Esophagus muscularis mucosa (tissue), 4 donors: Measurements from ENCODE around the gene CDK17. TPM values are rescaled to one million over a fixed set of nuclear protein-coding genes. Genes with fewer than 3 reads are reported as not detected.
"Not testable (repeated sequence)": the region's sequence is repeated elsewhere in the genome, so short reads cannot be mapped to it uniquely, and the experiment has no call there.

Source experiments
- DNase-seq: peaks from one replicate; pipeline ENCODE4 v3.0.0-alpha.2; 2017; ENCODE audit errors: extremely low spot score
- H3K27ac ChIP-seq, 4 donors: fragments of 200-600 bp; sonication (generic); replicated peaks in 1 of 4; 1 replicate in 3 of 4; 2 replicates in 1 of 4; pipeline ENCODE4 v1.5.1; 2016 to 2019; ENCODE audit warnings: mild to moderate bottlenecking in 1 of 4
- H3K27me3 ChIP-seq, 4 donors: fragments of 200-600 bp; sonication (generic); one replicate each; pipeline versions ENCODE4 v1.5.1 to v1.6.0; 2016 to 2019
- H3K36me3 ChIP-seq, 4 donors: fragments of 200-600 bp; sonication (generic); one replicate each; pipeline ENCODE4 v1.5.1; 2016 to 2019
- H3K4me1 ChIP-seq, 4 donors: fragments of 200-600 bp; sonication (generic); one replicate each; pipeline ENCODE4 v1.5.1; 2016 to 2019
- H3K4me3 ChIP-seq, 4 donors: fragments of 200-600 bp; sonication (generic); 1 replicate in 2 of 4; 2 replicates in 2 of 4; pipeline ENCODE4 v1.5.1; 2016 to 2019; ENCODE audit warnings: mild to moderate bottlenecking in 4 of 4, moderate library complexity in 1 of 4
- H3K9me3 ChIP-seq, 4 donors: fragments of 200-600 bp; sonication (generic); 1 replicate in 3 of 4; 2 replicates in 1 of 4; pipeline ENCODE4 v1.5.1; 2016 to 2019
- EP300 ChIP-seq: sonication (generic); formaldehyde crosslinking; IDR thresholded peaks from one replicate; pipeline ENCODE4 v1.6.1; 2017; ENCODE audit warnings: antibody characterized with exemption
- POLR2A ChIP-seq: fragments of 450-650 bp; IDR thresholded peaks from one replicate; pipeline ENCODE4 v1.6.1; 2017; ENCODE audit warnings: antibody characterized with exemption, moderate library complexity, mild to moderate bottlenecking, low read depth
- POLR2AphosphoS5 ChIP-seq, 2 donors: sonication (generic); formaldehyde crosslinking; IDR thresholded peaks; one replicate each; pipeline ENCODE4 v1.6.1; 2017; ENCODE audit warnings: antibody characterized with exemption in 2 of 2
- WGBS: methylation state at CpG from one replicate; pipeline ENCODE4 v1.1.5; 2018; 5-methylcytosine and 5-hydroxymethylcytosine counted together
- intact Hi-C: fragments of 100-400 bp; cut with DNase I; formaldehyde crosslinking; loops from one replicate; pipeline ENCODE4 v1.15.1; 2023
- total RNA-seq, 4 donors: library from RNA; depleted of rRNA; stranded (reverse); fragments of >200 nt; gene quantifications; one replicate each; pipeline versions ENCODE4 v1.1.0 to v1.2.1, GENCODE V29; 2016
- TF ChIP-seq, protein P1 (sequence below), 3 experiments: fragments of 200-600 bp in 2 of 3; fragments of 450-650 bp in 1 of 3; sonication (generic) in 2 of 3; IDR thresholded peaks; one replicate each; pipeline ENCODE4 v1.5.1; 2017 to 2019; ENCODE audit warnings: antibody characterized with exemption in 3 of 3, mild to moderate bottlenecking in 2 of 3, moderate library complexity in 1 of 3

The CDK17 gene
- total RNA-seq, 4 donors from 2014 or later: 56.2 to 96.9 (median 68.6) TPM

GRCh38 chr12:96323906-96324305, 76.3 kb downstream of the CDK17 start:
- H3K27me3 ChIP-seq: no peaks in the 10 kb centered on the region
- H3K36me3 ChIP-seq: peaks cover 0 to 19% (median 10%) of the 10 kb centered on the region in 4 donors
- DNase-seq: no peak
- no peak overlapping the region for H3K4me3 ChIP-seq
- TF ChIP-seq, protein P1, sequence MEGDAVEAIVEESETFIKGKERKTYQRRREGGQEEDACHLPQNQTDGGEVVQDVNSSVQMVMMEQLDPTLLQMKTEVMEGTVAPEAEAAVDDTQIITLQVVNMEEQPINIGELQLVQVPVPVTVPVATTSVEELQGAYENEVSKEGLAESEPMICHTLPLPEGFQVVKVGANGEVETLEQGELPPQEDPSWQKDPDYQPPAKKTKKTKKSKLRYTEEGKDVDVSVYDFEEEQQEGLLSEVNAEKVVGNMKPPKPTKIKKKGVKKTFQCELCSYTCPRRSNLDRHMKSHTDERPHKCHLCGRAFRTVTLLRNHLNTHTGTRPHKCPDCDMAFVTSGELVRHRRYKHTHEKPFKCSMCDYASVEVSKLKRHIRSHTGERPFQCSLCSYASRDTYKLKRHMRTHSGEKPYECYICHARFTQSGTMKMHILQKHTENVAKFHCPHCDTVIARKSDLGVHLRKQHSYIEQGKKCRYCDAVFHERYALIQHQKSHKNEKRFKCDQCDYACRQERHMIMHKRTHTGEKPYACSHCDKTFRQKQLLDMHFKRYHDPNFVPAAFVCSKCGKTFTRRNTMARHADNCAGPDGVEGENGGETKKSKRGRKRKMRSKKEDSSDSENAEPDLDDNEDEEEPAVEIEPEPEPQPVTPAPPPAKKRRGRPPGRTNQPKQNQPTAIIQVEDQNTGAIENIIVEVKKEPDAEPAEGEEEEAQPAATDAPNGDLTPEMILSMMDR (IDR thresholded peaks at IDR 0.05): no peak
- TF ChIP-seq POLR2AphosphoS5 (IDR thresholded peaks at IDR 0.05) (no peak), EP300 (no peak), POLR2A (no peak)
- 67% methylated on average over 3 of the region's 3 CpGs for WGBS
- H3K27ac ChIP-seq: no peak overlapping the region
- no peaks in the 10 kb centered on the region for H3K9me3 ChIP-seq
- intact Hi-C loops: no loop called here
- peaks cover 4 to 50% (median 40%) of the 10 kb centered on the region in 4 donors for H3K4me1 ChIP-seq

DNA sequence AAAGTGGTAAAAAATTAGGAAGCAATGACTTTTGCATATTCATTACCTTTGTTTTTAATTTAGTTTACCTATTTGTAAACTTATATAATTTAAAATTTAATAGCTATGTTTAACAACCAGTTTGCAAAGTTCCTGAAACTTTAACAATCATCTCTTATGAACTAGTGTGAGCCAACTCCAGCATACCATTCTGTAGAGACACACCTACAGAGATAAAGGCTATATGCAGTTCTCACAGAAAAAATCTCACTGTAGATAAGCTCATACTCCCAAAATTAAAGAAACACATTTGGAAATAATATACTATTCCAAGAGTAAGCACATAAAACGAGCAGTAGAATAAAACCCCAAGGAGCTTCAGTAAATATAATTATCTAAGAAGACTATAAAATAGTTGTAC, 77.5 kb downstream of the CDK17 start:
- TF ChIP-seq POLR2A (no peak), POLR2AphosphoS5 (IDR thresholded peaks at IDR 0.05) (no peak), EP300 (no peak)
- TF ChIP-seq, protein P1 (IDR thresholded peaks at IDR 0.05): no peak

GRCh38 chr12:96321941-96322340, 78.3 kb downstream of the CDK17 start:
- H3K27me3 ChIP-seq: no peaks in the 10 kb centered on the region
- DNase-seq: no peak

More for the DNA sequence above, 77.5 kb downstream of the CDK17 start:
- WGBS: 86% methylated on average over 1 of the region's 1 CpG
- DNase-seq: no peak
- intact Hi-C loops: no loop called here
- Histone ChIP-seq H3K27ac (no peak overlapping the region), H3K9me3 (no peaks in the 10 kb centered on the region), H3K27me3 (no peaks in the 10 kb centered on the region), H3K4me1 (peaks cover 4 to 46% (median 37%) of the 10 kb centered on the region in 4 donors), H3K36me3 (peaks cover 0 to 19% (median 10%) of the 10 kb centered on the region in 4 donors), H3K4me3 (no peak overlapping the region)

DNA sequence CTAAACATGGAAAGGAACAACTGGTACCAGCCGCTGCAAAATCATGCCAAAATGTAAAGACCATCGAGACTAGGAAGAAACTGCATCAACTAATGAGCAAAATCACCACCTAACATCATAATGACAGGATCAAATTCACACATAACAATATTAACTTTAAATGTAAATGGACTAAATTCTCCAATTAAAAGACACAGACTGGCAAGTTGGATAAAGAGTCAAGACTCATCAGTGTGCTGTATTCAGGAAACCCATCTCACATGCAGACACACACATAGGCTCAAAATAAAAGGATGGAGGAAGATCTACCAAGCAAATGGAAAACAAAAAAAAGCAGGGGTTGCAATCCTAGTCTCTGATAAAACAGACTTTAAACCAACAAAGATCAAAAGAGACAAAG, 82.4 kb downstream of the CDK17 start:
- intact Hi-C loops, H3K27me3 ChIP-seq, H3K9me3 ChIP-seq, DNase-seq, H3K4me3 ChIP-seq, H3K27ac ChIP-seq: not testable (repeated sequence)
- H3K36me3 ChIP-seq: peaks cover 0 to 13% (median under 1%) of the 10 kb centered on the region in 4 donors
- 94% methylated on average over 2 of the region's 2 CpGs for WGBS
- H3K4me1 ChIP-seq: peaks cover 0 to 25% (median 10%) of the 10 kb centered on the region in 4 donors

More at GRCh38 chr12:96321941-96322340, 78.3 kb downstream of the CDK17 start:
- intact Hi-C loops: no loop called here
- Histone ChIP-seq H3K4me3 (no peak overlapping the region), H3K4me1 (peaks cover 4 to 38% (median 30%) of the 10 kb centered on the region in 4 donors), H3K9me3 (no peaks in the 10 kb centered on the region), H3K27ac (no peak overlapping the region), H3K36me3 (peaks cover 0 to 19% (median 10%) of the 10 kb centered on the region in 4 donors)
- TF ChIP-seq EP300 (no peak), POLR2A (no peak), POLR2AphosphoS5 (IDR thresholded peaks at IDR 0.05) (no peak)
- TF ChIP-seq, protein P1 (IDR thresholded peaks at IDR 0.05): no peak
- WGBS: 85% methylated on average over 6 of the region's 6 CpGs

- H3K27me3 ChIP-seq, H3K9me3 ChIP-seq, H3K36me3 ChIP-seq, DNase-seq, intact Hi-C loops: not testable (repeated sequence)
- 85% methylated on average over 20 of the region's 33 CpGs for WGBS
- Histone ChIP-seq H3K4me1 (peaks cover 0 to 25% (median 11%) of the 10 kb centered on the region in 4 donors), H3K4me3 (peak overlapping the region; percentile 33 to 53 (median 43)), H3K27ac (peak overlapping the region; percentile 23 to 62 (median 42))
Measured at GRCh38 chr12:96315741-96316481, 84.3 kb downstream of the CDK17 start.
